ENCODE measurements around the gene KCNH3. TPM values are rescaled to one million over a fixed set of nuclear protein-coding genes. Genes with fewer than 3 reads are reported as not detected.
A peak's percentile ranks its signal among the peaks of the same experiment; 100 is the strongest.

The KCNH3 gene
- total RNA-seq, 4 donors from 2014 or later = 0.57 to 0.83 TPM; not detected in 2

- DNase-seq = no peak
- no peak overlapping the region for H3K4me3 ChIP-seq
- no peak for TF ChIP-seq CTCF (IDR thresholded peaks at IDR 0.05)
- no peak for TF ChIP-seq POLR2A (IDR thresholded peaks at IDR 0.05)
- H3K4me1 ChIP-seq = peaks cover 0 to 19% (median 4%) of the 10 kb centered on the region in 4 donors
- H3K27me3 ChIP-seq = no peaks in the 10 kb centered on the region
- H3K9me3 ChIP-seq = no peaks in the 10 kb centered on the region
- no peak overlapping the region for H3K27ac ChIP-seq
- peaks cover 0 to 42% (median 0%) of the 10 kb centered on the region in 3 donors for H3K36me3 ChIP-seq
Measured at GRCh38 chr12:49566361-49566760, 27.5 kb downstream of the KCNH3 start.

GRCh38 chr12:49567302-49567610 lies 28.4 kb downstream of the KCNH3 start:
- H3K27ac ChIP-seq = peak overlapping the region; percentile 86 to 93 (median 90)
- peak overlapping the region; percentile 72 to 86 (median 78) for H3K4me3 ChIP-seq
- peaks cover 0 to 19% (median 4%) of the 10 kb centered on the region in 4 donors for H3K4me1 ChIP-seq
- no peak for TF ChIP-seq POLR2A (IDR thresholded peaks at IDR 0.05)
- TF ChIP-seq CTCF (IDR thresholded peaks at IDR 0.05) = no peak
- peaks cover 0 to 33% (median 0%) of the 10 kb centered on the region in 3 donors for H3K36me3 ChIP-seq
- no peaks in the 10 kb centered on the region for H3K9me3 ChIP-seq
- no peak for DNase-seq
- no peaks in the 10 kb centered on the region for H3K27me3 ChIP-seq

- H3K4me3 ChIP-seq = peak within 1 kb of the TSS; percentile 72 to 86 (median 78)
- H3K9me3 ChIP-seq = no peaks in the 10 kb centered on the region
- H3K36me3 ChIP-seq = peaks cover 0 to 28% (median 0%) of the 10 kb centered on the region in 3 donors
- TF ChIP-seq CTCF (IDR thresholded peaks at IDR 0.05) = no peak
- peak; percentile 64 to 76 for TF ChIP-seq POLR2A (IDR thresholded peaks at IDR 0.05)
- H3K27ac ChIP-seq = peak within 1 kb of the TSS; percentile 86 to 93 (median 90)
- no peaks in the 10 kb centered on the region for H3K27me3 ChIP-seq
- peak; percentile 90 to 96 (median 93) for DNase-seq
- peaks cover 0 to 19% (median 4%) of the 10 kb centered on the region in 4 donors for H3K4me1 ChIP-seq
Measured at GRCh38 chr12:49567611-49568441, 29.0 kb downstream of the KCNH3 start, which contains the start of gene MCRS1. TSS of gene MCRS1 (minus strand) at chr12:49568142. CDS start at chr12:49566731, 1,411 bp downstream.

DNA sequence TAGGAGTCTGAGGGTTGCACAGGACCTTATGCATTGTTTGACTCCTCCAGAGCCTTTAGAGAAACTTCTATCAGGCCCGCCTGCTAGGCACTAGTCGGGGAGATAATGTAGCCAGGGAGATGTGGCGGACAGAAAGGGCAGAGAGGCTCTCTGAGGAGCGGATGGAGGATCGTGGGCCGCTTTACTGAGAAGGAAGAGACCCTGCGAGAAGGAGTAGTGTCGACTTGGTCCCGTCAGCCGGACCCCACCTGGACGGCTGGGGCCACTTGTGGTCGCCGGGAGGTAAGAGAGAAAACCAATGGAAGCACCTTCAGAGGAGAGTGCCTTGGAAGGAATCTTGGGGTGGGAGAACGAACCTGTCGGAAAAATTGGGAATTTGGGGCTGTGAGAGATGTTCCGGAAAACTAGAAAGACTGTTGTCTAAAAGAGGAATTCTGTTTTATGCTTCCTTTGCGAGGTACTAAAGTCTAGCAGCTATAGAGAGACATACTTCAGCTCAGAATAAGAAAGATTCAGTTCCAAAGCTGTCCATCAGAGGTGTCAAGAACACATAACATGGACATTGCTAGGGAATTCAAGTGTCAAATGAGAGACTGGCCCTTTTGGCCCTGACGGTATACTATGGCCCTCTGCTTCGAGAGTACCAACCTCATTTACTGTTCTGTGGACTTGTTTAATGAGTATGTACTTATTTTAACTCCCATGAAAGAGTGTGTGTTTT lies 29.8 kb downstream of the KCNH3 start:
- Histone ChIP-seq H3K36me3 (peaks cover 0 to 20% (median 0%) of the 10 kb centered on the region in 3 donors), H3K4me1 (peaks cover 0 to 19% (median 4%) of the 10 kb centered on the region in 4 donors), H3K4me3 (peak overlapping the region; percentile 72 to 86 (median 78)), H3K27ac (peak overlapping the region; percentile 86 to 93 (median 90)), H3K27me3 (no peaks in the 10 kb centered on the region), H3K9me3 (no peaks in the 10 kb centered on the region)
- no peak for DNase-seq
- TF ChIP-seq CTCF (IDR thresholded peaks at IDR 0.05) = peak in 1 of 6 experiments; percentile 3
- TF ChIP-seq POLR2A (IDR thresholded peaks at IDR 0.05) = no peak

- Histone ChIP-seq H3K27ac (no peak overlapping the region), H3K4me1 (peaks cover 0 to 3% (median 0%) of the 10 kb centered on the region in 4 donors), H3K4me3 (no peak overlapping the region), H3K9me3 (no peaks in the 10 kb centered on the region), H3K27me3 (no peaks in the 10 kb centered on the region), H3K36me3 (no peaks in the 10 kb centered on the region)
- TF ChIP-seq CTCF (IDR thresholded peaks at IDR 0.05) (no peak), POLR2A (IDR thresholded peaks at IDR 0.05) (no peak)
- no peak for DNase-seq
Measured at GRCh38 chr12:49577589-49578315, 38.9 kb downstream of the KCNH3 start.

Data from Peyer's patch (tissue), 4 donors.